ENCODE results near the gene PRRX1.

The PRRX1 gene

GRCh38 chr1:170720661-170721060, 56.7 kb downstream of the PRRX1 start:
- no peak for DNase-seq (ENCODE audit: low read depth)
- TF ChIP-seq, protein P1, sequence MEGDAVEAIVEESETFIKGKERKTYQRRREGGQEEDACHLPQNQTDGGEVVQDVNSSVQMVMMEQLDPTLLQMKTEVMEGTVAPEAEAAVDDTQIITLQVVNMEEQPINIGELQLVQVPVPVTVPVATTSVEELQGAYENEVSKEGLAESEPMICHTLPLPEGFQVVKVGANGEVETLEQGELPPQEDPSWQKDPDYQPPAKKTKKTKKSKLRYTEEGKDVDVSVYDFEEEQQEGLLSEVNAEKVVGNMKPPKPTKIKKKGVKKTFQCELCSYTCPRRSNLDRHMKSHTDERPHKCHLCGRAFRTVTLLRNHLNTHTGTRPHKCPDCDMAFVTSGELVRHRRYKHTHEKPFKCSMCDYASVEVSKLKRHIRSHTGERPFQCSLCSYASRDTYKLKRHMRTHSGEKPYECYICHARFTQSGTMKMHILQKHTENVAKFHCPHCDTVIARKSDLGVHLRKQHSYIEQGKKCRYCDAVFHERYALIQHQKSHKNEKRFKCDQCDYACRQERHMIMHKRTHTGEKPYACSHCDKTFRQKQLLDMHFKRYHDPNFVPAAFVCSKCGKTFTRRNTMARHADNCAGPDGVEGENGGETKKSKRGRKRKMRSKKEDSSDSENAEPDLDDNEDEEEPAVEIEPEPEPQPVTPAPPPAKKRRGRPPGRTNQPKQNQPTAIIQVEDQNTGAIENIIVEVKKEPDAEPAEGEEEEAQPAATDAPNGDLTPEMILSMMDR (IDR thresholded peaks at IDR 0.05; ENCODE audit: low read length, missing control alignments): no peak
- no peak overlapping the region for H3K4me3 ChIP-seq (replicated peaks; ENCODE audit: low read depth, low read length)

- no peak overlapping the region for H3K4me3 ChIP-seq (replicated peaks; ENCODE audit: low read depth, low read length)
- TF ChIP-seq, protein P1 (IDR thresholded peaks at IDR 0.05; ENCODE audit: low read length, missing control alignments): no peak
- no peak for DNase-seq (ENCODE audit: low read depth)
Observed at GRCh38 chr1:170721621-170722020, 57.7 kb downstream of the PRRX1 start.

DNA sequence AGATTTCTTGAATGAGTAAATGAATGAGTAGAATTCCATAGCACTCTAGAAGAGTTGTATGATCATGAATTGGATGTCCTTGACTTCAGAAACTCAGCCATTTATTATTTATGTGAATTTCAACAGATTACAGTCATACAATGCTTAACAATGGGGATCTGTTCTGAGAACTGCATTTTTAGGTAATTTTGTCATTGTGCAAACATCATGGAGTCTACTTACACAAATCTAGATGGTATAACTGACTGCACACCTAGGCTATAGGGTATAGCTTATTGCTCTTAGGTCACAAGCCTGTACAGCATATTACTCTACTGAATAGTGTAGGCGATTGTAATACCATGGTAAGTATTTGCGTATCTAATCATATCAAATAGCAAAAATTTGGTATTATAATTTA, 59.6 kb downstream of the PRRX1 start:
- H3K4me3 ChIP-seq (replicated peaks; ENCODE audit: low read depth, low read length): no peak overlapping the region
- no peak for DNase-seq (ENCODE audit: low read depth)
- TF ChIP-seq, protein P1 (IDR thresholded peaks at IDR 0.05; ENCODE audit: low read length, missing control alignments): no peak

DNA sequence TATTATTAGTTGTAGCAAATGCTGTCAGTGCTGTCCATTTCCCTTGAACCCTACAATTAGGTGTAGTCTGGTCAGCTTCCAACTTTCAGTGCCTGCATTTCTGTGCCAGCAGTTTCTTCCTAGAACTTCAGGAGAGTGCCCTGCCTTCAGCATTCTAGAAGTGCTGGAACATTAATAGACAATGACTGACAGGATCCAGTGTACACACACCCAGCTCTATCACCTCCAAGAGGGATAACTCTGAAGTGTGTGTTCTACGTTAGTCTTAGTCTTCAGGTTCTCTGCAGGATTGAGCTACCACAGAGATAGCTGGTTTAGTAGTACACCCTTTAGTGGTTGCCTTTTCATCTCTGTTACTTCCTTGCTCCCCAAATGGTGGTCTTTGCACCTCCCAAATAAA, 61.4 kb downstream of the PRRX1 start:
- no peak overlapping the region for H3K4me3 ChIP-seq (replicated peaks; ENCODE audit: low read depth, low read length)
- TF ChIP-seq, protein P1 (IDR thresholded peaks at IDR 0.05; ENCODE audit: low read length, missing control alignments): no peak
- no peak for DNase-seq (ENCODE audit: low read depth)

- no peak overlapping the region for H3K4me3 ChIP-seq (replicated peaks; ENCODE audit: low read depth, low read length)
- DNase-seq (ENCODE audit: low read depth): no peak
- TF ChIP-seq, protein P1 (IDR thresholded peaks at IDR 0.05; ENCODE audit: low read length, missing control alignments): no peak
Observed at GRCh38 chr1:170727963-170728362, 64.0 kb downstream of the PRRX1 start.

- TF ChIP-seq, protein P1 (IDR thresholded peaks at IDR 0.05; ENCODE audit: low read length, missing control alignments): no peak
- H3K4me3 ChIP-seq (replicated peaks; ENCODE audit: low read depth, low read length): no peak overlapping the region
- DNase-seq (ENCODE audit: low read depth): peak; percentile 70
Observed at GRCh38 chr1:170729225-170730002, 65.5 kb downstream of the PRRX1 start.

DNA sequence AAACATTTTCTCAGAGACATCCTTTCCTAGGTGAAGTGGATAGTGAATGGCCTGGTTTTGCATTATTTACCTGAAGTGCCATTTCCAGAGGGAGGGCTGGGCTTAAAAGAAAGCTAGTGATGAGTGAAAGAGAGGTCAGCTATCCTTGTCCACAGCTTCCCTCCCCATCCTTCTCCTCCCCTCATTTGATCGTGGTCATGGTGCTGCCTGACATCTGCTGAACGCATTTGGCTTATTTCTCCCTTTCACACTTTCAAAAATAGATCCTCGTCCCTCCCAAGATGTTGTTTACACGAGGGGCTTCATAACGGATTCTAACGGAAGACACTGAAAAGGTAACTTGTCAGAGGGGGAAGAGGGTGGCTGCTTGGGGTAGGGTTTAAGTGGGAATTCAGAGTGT, 66.1 kb downstream of the PRRX1 start:
- TF ChIP-seq, protein P1 (IDR thresholded peaks at IDR 0.05; ENCODE audit: low read length, missing control alignments): no peak

More for the DNA sequence above, 66.1 kb downstream of the PRRX1 start:
- no peak for DNase-seq (ENCODE audit: low read depth)
- H3K4me3 ChIP-seq (replicated peaks; ENCODE audit: low read depth, low read length): no peak overlapping the region
